Neuron (in vitro differentiated cells): ENCODE data around the gene INSYN1.

Experiments used
- H2AFZ ChIP-seq: one replicate; pipeline ENCODE4 v1.6.1; 2013; ENCODE audit warnings: low read depth, mild to moderate bottlenecking, inconsistent platforms, low read length, moderate library complexity
- H3K27me3 ChIP-seq: one replicate; pipeline ENCODE4 v1.6.1; 2013; ENCODE audit warnings: low read length; ENCODE audit not compliant: insufficient read depth
- H3K36me3 ChIP-seq: one replicate; pipeline ENCODE4 v1.6.1; 2013; ENCODE audit warnings: low read length; ENCODE audit not compliant: insufficient read depth
- H3K4me1 ChIP-seq: one replicate; pipeline ENCODE4 v1.6.1; 2013; ENCODE audit warnings: low read length; ENCODE audit not compliant: insufficient read depth
- H3K4me3 ChIP-seq: 2 replicates; pipeline ENCODE4 v1.5.1; 2013; ENCODE audit warnings: mild to moderate bottlenecking, low read length, moderate library complexity
- H3K9me3 ChIP-seq: one replicate; pipeline ENCODE4 v1.6.1; 2013; ENCODE audit warnings: low read length

INSYN1 gene

DNA sequence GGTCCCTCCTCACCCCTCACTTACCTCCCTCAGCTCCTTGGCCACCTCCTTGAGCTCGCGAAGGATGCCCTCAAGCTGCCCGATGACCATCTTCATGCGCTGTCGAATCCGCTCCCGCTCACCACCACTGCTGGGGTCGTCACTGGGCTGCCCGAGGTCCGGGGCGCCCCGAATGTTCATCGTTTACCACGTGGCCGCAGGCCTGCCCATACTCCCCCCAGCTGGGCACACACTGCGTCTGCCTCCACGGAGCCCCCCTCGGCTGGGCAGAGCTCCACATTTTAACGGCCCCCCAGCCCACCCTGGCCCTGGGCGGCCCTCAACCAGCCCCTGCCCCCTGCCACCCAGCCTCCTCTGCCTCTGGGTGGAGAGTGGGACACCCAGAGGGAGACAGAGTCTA lies 2.2 kb downstream of the INSYN1 start:
- Histone ChIP-seq H3K9me3 (no peaks in the 10 kb centered on the region), H3K4me1 (peaks cover 34% of the 10 kb centered on the region), H3K4me3 (no peak overlapping the region), H3K36me3 (no peaks in the 10 kb centered on the region), H2AFZ (no peak overlapping the region), H3K27me3 (peaks cover 10% of the 10 kb centered on the region)

DNA sequence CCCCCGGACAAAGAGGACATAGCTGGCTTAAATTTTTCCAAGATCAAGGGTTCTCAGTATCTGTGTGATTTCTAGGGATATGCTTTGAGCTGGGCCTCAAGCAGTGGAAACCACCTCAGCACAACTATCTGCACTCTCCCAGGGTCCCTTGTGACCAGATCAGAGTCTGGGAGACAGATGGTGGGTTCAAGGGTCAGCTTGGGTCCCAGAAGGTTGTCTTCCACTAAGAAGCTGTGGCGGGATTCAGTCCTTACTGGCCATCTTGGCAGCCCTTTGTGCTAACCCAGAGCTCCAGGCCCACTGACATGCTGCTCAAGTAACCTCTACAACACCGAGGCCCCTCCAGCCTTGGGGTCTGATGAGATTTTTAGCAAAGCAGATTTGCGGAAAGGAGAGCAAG lies 2.7 kb downstream of the INSYN1 start:
- Histone ChIP-seq H3K4me1 (peaks cover 34% of the 10 kb centered on the region), H2AFZ (no peak overlapping the region), H3K36me3 (no peaks in the 10 kb centered on the region), H3K9me3 (no peaks in the 10 kb centered on the region), H3K4me3 (no peak overlapping the region), H3K27me3 (peaks cover 10% of the 10 kb centered on the region)

DNA sequence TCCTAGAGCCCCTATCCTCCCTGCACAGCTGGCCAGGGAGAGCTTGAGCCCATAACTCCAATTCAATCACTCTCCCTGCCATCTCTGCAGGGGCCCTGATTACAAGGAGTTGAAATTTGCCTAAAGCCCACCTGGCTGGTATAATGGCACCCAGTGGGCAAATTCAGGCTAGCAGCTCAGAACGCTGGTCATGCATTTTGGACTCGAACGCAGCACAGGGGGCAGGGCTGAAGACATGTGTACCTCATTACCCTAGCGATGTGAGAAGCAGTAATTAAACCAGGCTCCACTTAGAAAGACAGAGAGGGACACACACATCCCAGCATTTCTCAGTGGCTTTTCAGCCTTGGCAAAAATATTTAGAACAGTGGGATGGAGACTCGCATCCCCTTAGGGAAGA lies 3.2 kb downstream of the INSYN1 start:
- Histone ChIP-seq H3K36me3 (no peaks in the 10 kb centered on the region), H3K27me3 (peaks cover 10% of the 10 kb centered on the region), H2AFZ (no peak overlapping the region), H3K4me3 (no peak overlapping the region), H3K4me1 (peaks cover 34% of the 10 kb centered on the region), H3K9me3 (no peaks in the 10 kb centered on the region)

DNA sequence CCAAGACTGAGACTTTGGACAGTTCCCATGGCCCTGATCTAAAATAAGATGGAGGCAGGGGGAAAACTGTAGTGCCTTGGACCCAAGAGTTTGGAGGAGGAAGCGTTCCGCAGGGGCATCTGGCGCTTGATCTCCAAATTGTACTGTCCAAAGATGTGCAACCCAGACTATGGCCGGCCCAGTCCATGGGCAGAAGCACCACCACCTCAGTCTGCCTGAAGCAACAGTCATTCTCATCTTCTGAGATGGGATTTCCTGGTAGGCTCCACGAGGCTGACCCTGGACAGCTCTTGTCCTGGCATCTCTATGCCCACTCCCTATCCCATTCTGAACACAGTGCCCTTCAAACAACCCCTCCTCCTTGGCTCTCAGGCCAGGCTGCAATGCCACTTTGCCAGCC lies 3.6 kb downstream of the INSYN1 start:
- Histone ChIP-seq H2AFZ (no peak overlapping the region), H3K36me3 (no peaks in the 10 kb centered on the region), H3K27me3 (peaks cover 8% of the 10 kb centered on the region), H3K4me3 (no peak overlapping the region), H3K4me1 (peaks cover 34% of the 10 kb centered on the region), H3K9me3 (no peaks in the 10 kb centered on the region)

DNA sequence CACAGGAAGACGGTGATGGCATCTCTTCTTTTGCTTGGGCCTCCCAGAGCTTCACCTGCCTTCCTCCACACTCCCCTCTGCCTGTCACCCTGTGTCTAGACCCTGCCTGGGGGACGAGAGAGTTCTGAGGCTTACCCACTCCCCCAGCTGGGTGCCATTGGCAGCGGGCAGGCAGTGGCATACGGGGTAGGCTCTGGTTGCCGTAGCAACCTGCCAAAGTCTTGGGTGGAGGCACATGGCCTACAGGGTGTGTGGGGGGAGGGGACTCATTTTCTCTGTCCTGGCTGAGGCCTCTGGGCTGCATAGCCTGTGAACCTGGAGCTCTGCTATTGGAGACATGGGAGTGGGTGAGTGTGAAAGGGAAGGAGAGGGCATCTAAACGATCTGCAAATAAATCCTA lies 4.4 kb downstream of the INSYN1 start:
- Histone ChIP-seq H3K9me3 (no peaks in the 10 kb centered on the region), H3K4me1 (peaks cover 33% of the 10 kb centered on the region), H3K27me3 (peaks cover 4% of the 10 kb centered on the region), H2AFZ (no peak overlapping the region), H3K36me3 (no peaks in the 10 kb centered on the region), H3K4me3 (no peak overlapping the region)

DNA sequence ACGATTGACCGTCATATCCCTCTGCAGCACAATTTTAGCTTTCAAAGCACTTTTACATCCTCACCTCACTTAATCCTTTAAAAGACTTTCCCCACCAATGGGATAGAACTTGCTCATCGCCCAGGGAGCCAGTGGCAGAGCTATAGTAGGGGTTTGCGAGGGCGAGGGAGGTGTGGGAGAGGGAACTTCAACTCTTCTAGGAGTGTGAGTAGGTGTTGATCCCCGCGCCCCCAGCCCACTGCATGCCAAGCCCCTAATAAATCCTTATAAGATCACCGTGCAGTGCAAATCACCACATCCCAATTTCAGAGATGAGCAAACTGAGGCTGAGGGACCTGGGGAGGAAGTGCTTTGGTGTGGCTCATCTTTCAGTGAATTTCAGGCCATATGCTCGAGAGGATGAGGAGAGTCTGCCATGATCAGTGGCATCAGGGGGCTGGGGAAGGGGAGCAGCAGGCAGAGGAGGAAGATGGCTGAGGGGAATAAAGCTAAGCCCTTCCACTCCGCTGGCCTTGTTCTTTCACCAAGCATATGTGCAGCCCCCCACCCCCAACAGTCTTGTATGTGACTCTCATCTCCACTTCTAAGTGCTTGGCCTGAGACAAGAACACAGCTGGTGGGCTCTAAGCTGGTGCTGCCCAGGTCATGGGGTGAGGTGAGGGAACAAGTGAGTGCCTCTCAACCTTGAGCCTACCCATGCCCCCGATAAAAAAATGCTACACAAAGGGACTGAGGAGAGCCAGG lies 5.1 kb downstream of the INSYN1 start:
- Histone ChIP-seq H3K36me3 (no peaks in the 10 kb centered on the region), H3K9me3 (no peaks in the 10 kb centered on the region), H3K27me3 (no peaks in the 10 kb centered on the region), H2AFZ (no peak overlapping the region), H3K4me1 (peaks cover 30% of the 10 kb centered on the region), H3K4me3 (no peak overlapping the region)

DNA sequence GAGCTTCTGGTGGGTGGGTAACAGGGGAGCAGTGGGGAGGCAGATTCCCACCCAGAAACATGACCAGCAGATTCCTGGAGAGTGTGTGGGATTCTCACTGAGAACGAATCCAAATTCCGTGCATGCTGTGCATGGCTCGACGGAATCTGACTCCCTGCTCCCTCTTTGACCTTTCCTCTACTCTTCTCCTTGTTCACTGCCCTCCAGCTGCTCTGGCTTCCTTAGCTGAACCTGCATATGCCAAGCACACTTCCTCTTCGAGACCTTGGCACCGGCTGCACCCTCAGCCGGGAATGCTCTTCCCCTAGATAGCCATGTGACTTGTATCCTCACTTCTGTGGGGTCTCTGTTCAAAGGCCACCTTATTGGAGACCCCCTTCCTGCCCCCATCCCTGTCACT lies 6.3 kb downstream of the INSYN1 start:
- peaks cover 30% of the 10 kb centered on the region for H3K4me1 ChIP-seq
- H3K36me3 ChIP-seq, result no peaks in the 10 kb centered on the region
- no peaks in the 10 kb centered on the region for H3K9me3 ChIP-seq
- H2AFZ ChIP-seq, result no peak overlapping the region
- no peaks in the 10 kb centered on the region for H3K27me3 ChIP-seq
- no peak overlapping the region for H3K4me3 ChIP-seq

DNA sequence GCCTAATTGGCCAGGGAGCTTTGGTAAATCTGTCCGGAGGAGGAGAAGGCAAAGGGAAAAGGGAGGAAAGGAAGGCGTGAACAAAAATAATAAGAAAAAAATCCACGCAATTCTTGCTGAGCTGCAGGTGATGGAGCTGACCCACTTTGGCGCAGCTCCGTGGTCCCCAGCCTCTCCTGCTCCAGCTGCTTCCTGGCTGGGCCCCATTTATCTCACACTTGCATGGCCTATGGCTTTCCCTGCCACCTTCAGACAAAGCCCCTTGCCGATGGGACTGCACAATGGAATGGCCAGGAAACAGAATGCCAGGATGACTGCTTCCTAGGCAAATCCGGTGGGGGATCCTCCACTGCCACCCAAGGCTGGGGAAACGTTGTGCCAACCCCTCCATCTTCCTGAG lies 6.9 kb downstream of the INSYN1 start:
- Histone ChIP-seq H3K4me1 (peaks cover 30% of the 10 kb centered on the region), H3K4me3 (no peak overlapping the region), H2AFZ (no peak overlapping the region), H3K9me3 (no peaks in the 10 kb centered on the region), H3K36me3 (no peaks in the 10 kb centered on the region), H3K27me3 (no peaks in the 10 kb centered on the region)

DNA sequence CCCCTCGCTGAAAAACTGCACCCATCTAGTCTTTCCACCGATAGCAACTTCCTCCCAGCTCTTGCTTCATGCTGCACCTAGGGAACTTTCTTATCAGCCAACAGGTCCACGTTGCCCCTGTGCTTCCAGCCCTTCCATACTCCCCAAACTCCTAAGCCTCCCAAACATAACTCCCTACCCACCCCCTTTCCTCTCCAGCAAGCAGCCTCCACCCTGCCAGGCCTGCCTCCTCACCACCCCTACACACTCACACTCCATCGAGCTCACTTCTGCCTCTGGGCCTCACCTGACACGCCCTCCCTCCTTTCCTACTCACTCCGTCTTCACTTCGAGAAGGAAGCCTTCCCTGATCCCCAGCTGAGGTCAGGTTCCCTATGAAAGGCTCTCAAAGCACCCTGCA lies 8.1 kb downstream of the INSYN1 start:
- no peaks in the 10 kb centered on the region for H3K36me3 ChIP-seq
- peaks cover 30% of the 10 kb centered on the region for H3K4me1 ChIP-seq
- H3K9me3 ChIP-seq, result no peaks in the 10 kb centered on the region
- no peaks in the 10 kb centered on the region for H3K27me3 ChIP-seq
- no peak overlapping the region for H2AFZ ChIP-seq
- no peak overlapping the region for H3K4me3 ChIP-seq

DNA sequence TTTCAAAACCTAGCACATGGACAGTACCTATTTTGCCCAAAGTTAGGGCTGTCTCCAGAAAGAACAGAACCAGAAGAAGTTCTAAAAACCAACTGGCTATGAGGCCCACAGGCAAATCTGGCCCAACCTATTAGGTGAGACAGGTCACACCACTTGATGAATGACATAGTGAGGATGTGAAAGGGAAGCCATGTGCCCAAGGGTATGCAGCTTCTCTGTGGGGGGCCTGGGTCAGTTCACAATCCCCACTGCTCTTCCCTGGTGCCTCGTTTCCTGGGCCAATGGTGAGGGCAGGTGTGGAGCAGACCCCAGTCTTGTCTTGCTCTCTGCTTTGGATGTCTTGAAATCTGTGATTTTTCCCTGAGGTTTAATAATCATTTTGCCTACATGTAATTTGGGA lies 8.9 kb downstream of the INSYN1 start:
- Histone ChIP-seq H3K4me1 (peaks cover 30% of the 10 kb centered on the region), H3K36me3 (no peaks in the 10 kb centered on the region), H3K4me3 (no peak overlapping the region), H3K9me3 (no peaks in the 10 kb centered on the region), H2AFZ (no peak overlapping the region), H3K27me3 (no peaks in the 10 kb centered on the region)

DNA sequence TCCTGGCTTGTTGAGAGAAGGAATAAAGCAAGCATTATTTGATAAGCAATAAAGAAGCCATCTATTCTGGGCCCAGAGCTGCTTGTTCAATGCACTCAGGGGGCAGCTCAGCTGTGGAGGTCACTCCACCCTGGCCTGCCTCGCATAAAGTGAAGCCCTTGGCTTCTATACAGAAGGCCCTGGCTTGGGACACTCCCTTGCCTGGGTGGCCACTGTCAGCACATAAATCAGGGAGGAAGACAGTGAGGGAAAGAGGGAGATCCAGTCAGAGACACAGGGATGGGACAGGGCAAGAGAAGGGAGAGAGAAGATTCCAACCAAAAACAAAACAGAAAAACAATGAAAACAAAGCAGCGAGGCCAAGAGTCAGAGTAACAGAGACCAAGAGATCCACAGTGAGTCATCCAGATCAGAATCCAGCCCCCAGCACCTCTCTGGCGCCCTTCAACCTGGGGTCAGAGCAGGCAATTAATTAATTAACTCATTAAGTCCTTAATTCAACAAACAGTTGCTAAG lies 11.8 kb downstream of the INSYN1 start:
- H3K36me3 ChIP-seq, result no peaks in the 10 kb centered on the region
- H3K4me3 ChIP-seq, result no peak overlapping the region
- no peak overlapping the region for H2AFZ ChIP-seq
- H3K4me1 ChIP-seq, result peaks cover 14% of the 10 kb centered on the region
- H3K27me3 ChIP-seq, result no peaks in the 10 kb centered on the region
- H3K9me3 ChIP-seq, result no peaks in the 10 kb centered on the region

DNA sequence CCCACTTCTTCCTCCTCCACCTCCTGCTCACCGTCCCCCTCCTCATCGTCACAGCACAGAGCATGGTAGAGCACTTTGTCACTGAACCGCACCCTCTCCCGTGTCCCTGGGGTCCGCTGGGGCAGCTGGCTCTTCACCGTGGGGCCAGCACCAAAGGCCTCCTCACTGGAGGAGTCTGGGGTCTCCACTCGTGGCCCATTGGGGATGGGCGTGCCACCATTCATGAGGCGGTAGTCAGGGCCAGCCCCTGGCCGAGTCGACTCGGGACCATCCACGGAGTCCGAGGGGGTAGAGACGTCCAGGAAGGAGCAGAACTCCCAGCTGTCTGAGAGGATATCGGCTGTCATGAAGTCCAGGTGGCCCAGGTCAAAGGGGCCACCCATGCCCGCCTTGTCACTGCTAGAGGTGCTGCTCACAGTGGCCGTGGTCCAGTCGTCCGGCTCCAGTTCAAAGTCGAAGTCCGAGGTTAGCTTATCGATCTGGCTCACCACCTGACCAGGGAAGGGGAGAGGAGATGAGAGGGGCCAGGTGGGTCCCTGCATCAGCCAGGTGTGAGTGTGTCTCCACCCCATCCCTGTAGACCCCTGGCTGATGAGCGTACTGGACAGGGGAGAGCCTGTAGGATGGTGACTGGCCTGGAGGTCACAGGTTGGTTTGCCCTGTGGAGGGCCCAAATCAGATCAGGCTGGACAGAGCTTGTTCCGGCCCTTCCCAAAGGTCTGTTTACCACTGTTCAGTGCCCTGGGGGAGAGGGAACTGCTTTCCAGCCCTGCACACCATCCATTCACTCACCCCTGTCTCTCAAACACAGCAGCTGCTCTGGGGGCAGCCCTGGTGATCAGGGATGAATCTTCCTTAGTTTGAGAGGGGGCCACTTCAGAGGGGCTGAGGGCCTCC lies 12.8 kb downstream of the INSYN1 start:
- Histone ChIP-seq H3K9me3 (no peaks in the 10 kb centered on the region), H2AFZ (no peak overlapping the region), H3K4me3 (no peak overlapping the region), H3K4me1 (peaks cover 11% of the 10 kb centered on the region), H3K36me3 (no peaks in the 10 kb centered on the region), H3K27me3 (no peaks in the 10 kb centered on the region)

DNA sequence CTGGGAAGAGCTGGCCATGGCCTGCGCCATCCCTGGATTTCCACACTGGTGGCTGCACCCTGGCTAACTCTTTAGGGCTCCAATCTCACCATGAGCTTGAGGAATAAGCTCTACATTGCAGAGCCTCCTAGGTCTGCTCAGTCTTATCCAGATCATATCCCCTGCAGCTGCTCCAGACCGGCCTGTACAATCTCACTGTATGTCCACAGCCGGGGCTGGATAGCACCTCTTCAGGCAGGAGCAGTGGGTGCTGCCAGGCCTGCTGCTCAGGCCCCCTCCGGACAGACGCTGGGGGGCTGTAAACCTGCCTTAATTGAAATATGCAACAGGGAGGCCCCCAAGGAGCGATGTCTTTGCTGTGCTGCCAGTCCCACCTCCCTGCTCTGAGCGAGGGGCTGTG lies 15.6 kb downstream of the INSYN1 start:
- no peak overlapping the region for H2AFZ ChIP-seq
- H3K4me3 ChIP-seq, result no peak overlapping the region
- H3K36me3 ChIP-seq, result no peaks in the 10 kb centered on the region
- H3K4me1 ChIP-seq, result peaks cover 11% of the 10 kb centered on the region
- no peaks in the 10 kb centered on the region for H3K27me3 ChIP-seq
- no peaks in the 10 kb centered on the region for H3K9me3 ChIP-seq
